ENCODE measurements around the gene RNF130. TPM values are rescaled to one million over a fixed set of nuclear protein-coding genes. Genes with fewer than 3 reads are reported as not detected.

Gene RNF130
- total RNA-seq, 1 donor from 2014 or later, result 73.8 TPM

DNA sequence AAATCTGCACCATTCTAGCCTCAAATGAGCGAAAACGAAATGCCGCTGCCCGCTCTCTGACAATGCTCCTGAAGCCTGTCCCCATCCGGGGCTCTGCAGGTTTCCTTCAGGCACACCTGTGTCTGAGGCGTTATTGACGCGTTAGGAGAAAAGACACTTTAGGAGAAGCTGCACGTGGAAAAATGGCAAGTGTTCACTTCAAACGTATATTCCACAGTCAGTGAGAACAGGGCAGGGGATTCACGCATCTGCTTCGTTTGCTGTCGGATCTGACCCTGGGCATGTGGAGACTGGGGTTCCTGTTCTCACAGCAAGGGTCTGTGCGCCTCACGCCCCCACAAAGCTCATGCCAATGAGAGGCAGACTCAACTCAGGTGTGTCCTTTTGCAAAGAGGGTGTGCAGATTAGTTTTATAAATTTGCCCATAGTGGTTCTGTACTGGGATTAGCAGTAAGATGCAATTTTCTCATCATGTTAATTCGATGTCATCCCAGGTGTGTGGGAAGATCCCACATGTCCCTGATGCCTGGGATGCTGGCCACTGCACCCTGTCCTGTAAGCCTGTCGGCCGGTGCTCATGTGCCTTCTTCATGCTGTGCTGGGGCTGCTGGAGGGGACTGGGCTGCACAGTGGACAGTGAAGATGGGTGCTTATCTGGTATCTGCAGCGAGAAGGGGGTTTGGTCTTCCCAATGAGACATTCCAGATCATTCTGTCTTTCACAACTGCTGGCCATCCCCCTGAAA is 152.6 kb downstream of the RNF130 start:
- no peak overlapping the region for H3K27ac Mint-ChIP-seq
- H3K27me3 Mint-ChIP-seq, result no peaks in the 10 kb centered on the region
- no peaks in the 10 kb centered on the region for H3K36me3 Mint-ChIP-seq (ENCODE audit: insufficient read depth)
- H3K4me1 Mint-ChIP-seq (ENCODE audit: low read depth), result peaks cover 2% of the 10 kb centered on the region
- H3K4me3 Mint-ChIP-seq (ENCODE audit: low read depth), result no peak overlapping the region
- no peaks in the 10 kb centered on the region for H3K9me3 Mint-ChIP-seq (ENCODE audit: low read depth)
- no peak for DNase-seq (ENCODE audit: low spot score, unreplicated experiment)
- TF ChIP-seq, protein P1, sequence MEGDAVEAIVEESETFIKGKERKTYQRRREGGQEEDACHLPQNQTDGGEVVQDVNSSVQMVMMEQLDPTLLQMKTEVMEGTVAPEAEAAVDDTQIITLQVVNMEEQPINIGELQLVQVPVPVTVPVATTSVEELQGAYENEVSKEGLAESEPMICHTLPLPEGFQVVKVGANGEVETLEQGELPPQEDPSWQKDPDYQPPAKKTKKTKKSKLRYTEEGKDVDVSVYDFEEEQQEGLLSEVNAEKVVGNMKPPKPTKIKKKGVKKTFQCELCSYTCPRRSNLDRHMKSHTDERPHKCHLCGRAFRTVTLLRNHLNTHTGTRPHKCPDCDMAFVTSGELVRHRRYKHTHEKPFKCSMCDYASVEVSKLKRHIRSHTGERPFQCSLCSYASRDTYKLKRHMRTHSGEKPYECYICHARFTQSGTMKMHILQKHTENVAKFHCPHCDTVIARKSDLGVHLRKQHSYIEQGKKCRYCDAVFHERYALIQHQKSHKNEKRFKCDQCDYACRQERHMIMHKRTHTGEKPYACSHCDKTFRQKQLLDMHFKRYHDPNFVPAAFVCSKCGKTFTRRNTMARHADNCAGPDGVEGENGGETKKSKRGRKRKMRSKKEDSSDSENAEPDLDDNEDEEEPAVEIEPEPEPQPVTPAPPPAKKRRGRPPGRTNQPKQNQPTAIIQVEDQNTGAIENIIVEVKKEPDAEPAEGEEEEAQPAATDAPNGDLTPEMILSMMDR (IDR thresholded peaks at IDR 0.05; ENCODE audit: unreplicated experiment), result no peak

DNA sequence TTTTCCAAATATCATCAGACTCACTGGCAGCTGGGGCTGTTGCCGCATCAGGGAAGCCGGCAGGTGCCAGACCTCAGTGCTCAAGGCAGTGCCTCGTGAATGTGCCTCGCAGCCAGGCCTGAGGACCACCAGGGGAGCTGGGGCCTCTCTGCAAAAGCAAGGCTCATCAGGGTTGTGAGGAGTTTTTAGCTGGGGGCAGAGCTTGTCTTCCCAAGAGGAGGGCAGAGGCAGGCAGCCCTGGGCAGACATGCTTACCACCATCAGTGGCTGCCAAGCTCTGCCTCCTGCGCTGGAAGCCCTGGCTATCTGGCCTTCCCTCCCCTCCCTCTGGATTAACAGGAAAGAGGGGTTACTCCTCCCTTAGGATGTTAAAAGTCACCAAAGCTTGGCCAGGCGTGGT is 155.0 kb downstream of the RNF130 start:
- Mint-ChIP-seq H3K27ac (no peak overlapping the region), H3K4me3 (ENCODE audit: low read depth) (no peak overlapping the region), H3K36me3 (ENCODE audit: insufficient read depth) (no peaks in the 10 kb centered on the region), H3K27me3 (no peaks in the 10 kb centered on the region), H3K9me3 (ENCODE audit: low read depth) (no peaks in the 10 kb centered on the region), H3K4me1 (ENCODE audit: low read depth) (peaks cover 4% of the 10 kb centered on the region)
- no peak for DNase-seq (ENCODE audit: low spot score, unreplicated experiment)
- TF ChIP-seq, protein P1 (IDR thresholded peaks at IDR 0.05; ENCODE audit: unreplicated experiment), result no peak

DNA sequence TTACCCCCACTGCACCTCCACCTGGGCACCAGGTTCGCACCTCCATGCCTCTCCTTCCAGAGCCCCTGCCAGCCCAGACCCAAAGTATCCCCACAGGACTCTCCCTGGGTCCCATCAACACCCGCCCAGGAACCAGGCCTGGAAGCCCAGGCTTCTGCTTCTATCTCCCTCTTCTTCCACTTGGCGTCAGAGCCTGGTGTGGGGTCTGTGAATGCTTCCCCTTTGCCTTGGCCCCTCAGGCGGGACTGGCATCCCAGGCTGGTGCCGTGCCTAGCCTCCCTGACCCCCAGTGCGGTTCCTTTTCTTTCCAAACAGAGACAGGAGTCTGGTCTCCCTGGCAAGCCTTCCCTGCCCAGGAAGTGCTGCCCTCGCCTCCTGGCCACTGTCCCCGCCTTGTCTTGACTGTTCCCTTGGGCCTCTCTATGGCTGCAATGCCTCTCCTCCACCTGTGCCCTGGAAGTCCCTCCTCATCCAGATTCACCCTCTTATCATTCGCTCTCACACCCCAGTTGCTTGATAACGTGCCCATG is 156.1 kb downstream of the RNF130 start:
- Mint-ChIP-seq H3K4me3 (ENCODE audit: low read depth) (no peak overlapping the region), H3K9me3 (ENCODE audit: low read depth) (no peaks in the 10 kb centered on the region), H3K36me3 (ENCODE audit: insufficient read depth) (no peaks in the 10 kb centered on the region), H3K27me3 (no peaks in the 10 kb centered on the region), H3K27ac (no peak overlapping the region), H3K4me1 (ENCODE audit: low read depth) (peaks cover 4% of the 10 kb centered on the region)
- TF ChIP-seq, protein P1 (IDR thresholded peaks at IDR 0.05; ENCODE audit: unreplicated experiment), result no peak
- no peak for DNase-seq (ENCODE audit: low spot score, unreplicated experiment)

DNA sequence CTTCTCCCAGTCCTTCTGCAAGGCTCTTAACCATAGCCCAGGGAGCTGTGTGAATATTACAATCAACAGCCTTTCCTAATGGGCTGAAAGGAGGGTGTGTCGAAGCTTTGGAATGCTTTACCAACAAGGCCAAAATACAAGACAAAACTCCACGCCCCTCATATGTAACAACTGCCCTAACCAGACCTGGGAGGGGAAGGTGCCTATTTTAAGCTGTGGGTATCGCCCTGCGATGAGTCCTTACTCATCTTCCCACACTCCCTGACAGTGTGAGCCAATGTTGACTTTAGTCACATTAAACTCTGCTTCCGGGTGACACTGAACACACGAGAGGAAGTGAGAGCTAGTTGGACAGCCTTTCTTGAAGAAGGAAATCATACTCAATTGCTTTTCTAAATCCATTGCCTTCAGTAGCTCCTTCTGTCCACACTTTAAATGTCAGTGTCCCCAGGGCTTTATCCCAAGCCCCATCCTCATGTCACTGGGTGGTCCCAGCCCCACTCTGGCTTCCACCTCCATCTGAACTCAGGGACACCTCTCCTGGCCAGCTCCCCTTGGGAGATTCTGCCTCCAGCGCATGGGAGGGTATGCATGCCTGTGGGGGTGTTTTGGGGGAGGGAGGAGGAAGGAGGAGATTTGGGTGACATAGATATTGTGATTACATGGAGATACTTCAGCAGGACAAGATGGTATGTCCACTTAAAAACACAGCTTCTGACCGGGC is 157.4 kb downstream of the RNF130 start:
- TF ChIP-seq, protein P1 (IDR thresholded peaks at IDR 0.05; ENCODE audit: unreplicated experiment), result no peak
- H3K4me3 Mint-ChIP-seq (ENCODE audit: low read depth), result no peak overlapping the region
- H3K9me3 Mint-ChIP-seq (ENCODE audit: low read depth), result no peaks in the 10 kb centered on the region
- H3K27ac Mint-ChIP-seq, result peak overlapping the region; percentile 84
- peaks cover 4% of the 10 kb centered on the region for H3K4me1 Mint-ChIP-seq (ENCODE audit: low read depth)
- no peaks in the 10 kb centered on the region for H3K36me3 Mint-ChIP-seq (ENCODE audit: insufficient read depth)
- H3K27me3 Mint-ChIP-seq, result peaks cover 6% of the 10 kb centered on the region
- DNase-seq (ENCODE audit: low spot score, unreplicated experiment), result no peak

DNA sequence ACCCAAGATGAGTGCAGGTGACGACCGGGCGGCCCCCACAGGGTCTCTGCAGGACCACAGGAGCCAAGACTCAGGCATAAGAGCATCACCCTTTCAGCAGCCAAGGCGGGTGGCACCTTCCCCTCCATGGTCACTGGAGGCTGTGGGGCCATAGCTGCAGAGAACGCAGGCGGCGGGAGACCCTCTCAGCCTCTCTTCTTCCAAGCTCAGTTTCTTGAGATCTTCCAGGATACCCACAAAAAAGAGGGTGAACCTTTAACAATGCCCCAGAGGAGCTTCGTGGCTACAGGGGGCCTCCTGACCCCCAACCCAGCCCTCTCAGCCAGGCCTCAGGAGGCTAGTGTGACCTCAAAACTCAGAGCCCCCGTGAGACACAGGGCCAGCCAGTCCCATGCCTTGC is 158.1 kb downstream of the RNF130 start:
- H3K27me3 Mint-ChIP-seq, result peaks cover 8% of the 10 kb centered on the region
- H3K9me3 Mint-ChIP-seq (ENCODE audit: low read depth), result no peaks in the 10 kb centered on the region

More for the DNA sequence above, 158.1 kb downstream of the RNF130 start:
- H3K36me3 Mint-ChIP-seq (ENCODE audit: insufficient read depth), result no peaks in the 10 kb centered on the region
- peaks cover 4% of the 10 kb centered on the region for H3K4me1 Mint-ChIP-seq (ENCODE audit: low read depth)
- no peak overlapping the region for H3K4me3 Mint-ChIP-seq (ENCODE audit: low read depth)
- TF ChIP-seq, protein P1 (IDR thresholded peaks at IDR 0.05; ENCODE audit: unreplicated experiment), result no peak
- H3K27ac Mint-ChIP-seq, result no peak overlapping the region
- DNase-seq (ENCODE audit: low spot score, unreplicated experiment), result no peak
